Mucosa of rectum (tissue), 2 donors: ENCODE data around the gene KRT15.

Experiments
- H3K27ac ChIP-seq, 2 donors: one replicate each; pipeline ENCODE4 v1.7.0; 2013; ENCODE audit warnings: inconsistent platforms in 2 of 2, low read depth in 2 of 2, low read length in 2 of 2
- H3K27me3 ChIP-seq, 2 donors: one replicate each; pipeline ENCODE4 v1.7.0; 2013; ENCODE audit warnings: low read length in 2 of 2; ENCODE audit not compliant: control insufficient read depth in 2 of 2, insufficient read depth in 2 of 2
- H3K36me3 ChIP-seq, 2 donors: one replicate each; pipeline ENCODE4 v1.7.0; 2013; ENCODE audit warnings: low read length in 2 of 2; ENCODE audit not compliant: control insufficient read depth in 2 of 2, insufficient read depth in 2 of 2
- H3K4me1 ChIP-seq, 2 donors: one replicate each; pipeline ENCODE4 v1.7.0; 2013; ENCODE audit warnings: low read length in 2 of 2, mild to moderate bottlenecking in 1 of 2; ENCODE audit not compliant: control insufficient read depth in 2 of 2, insufficient read depth in 2 of 2
- H3K4me3 ChIP-seq, 2 donors: one replicate each; pipeline ENCODE4 v1.7.0; 2013; ENCODE audit warnings: low read length in 2 of 2
- H3K9ac ChIP-seq, 2 donors: one replicate each; pipeline ENCODE4 v1.7.0; 2013; ENCODE audit warnings: low read length in 2 of 2, low read depth in 1 of 2, mild to moderate bottlenecking in 1 of 2
- H3K9me3 ChIP-seq, 2 donors: one replicate each; pipeline ENCODE4 v1.7.0; 2013; ENCODE audit warnings: low read length in 2 of 2; ENCODE audit not compliant: control insufficient read depth in 2 of 2
- donor health status: healthy.
- donor health status: Normal muscosa, but diverticular disease.

The KRT15 gene

GRCh38 chr17:41537614-41537954 lies 18.9 kb upstream of the KRT15 start:
- H3K4me3 ChIP-seq, result no peak overlapping the region
- H3K36me3 ChIP-seq, result no peaks in the 10 kb centered on the region
- H3K4me1 ChIP-seq, result peaks cover 6 to 7% of the 10 kb centered on the region in 2 donors
- H3K27me3 ChIP-seq, result no peaks in the 10 kb centered on the region
- H3K9ac ChIP-seq, result no peak overlapping the region
- H3K27ac ChIP-seq, result no peak overlapping the region
- no peaks in the 10 kb centered on the region for H3K9me3 ChIP-seq

GRCh38 chr17:41536741-41537613 lies 18.3 kb upstream of the KRT15 start:
- Histone ChIP-seq H3K27ac (no peak overlapping the region), H3K4me3 (no peak overlapping the region), H3K9ac (no peak overlapping the region), H3K9me3 (no peaks in the 10 kb centered on the region), H3K36me3 (no peaks in the 10 kb centered on the region), H3K4me1 (peaks cover 6 to 7% of the 10 kb centered on the region in 2 donors), H3K27me3 (no peaks in the 10 kb centered on the region)

GRCh38 chr17:41535764-41536481 lies 17.2 kb upstream of the KRT15 start:
- Histone ChIP-seq H3K36me3 (no peaks in the 10 kb centered on the region), H3K27ac (no peak overlapping the region), H3K9ac (no peak overlapping the region), H3K9me3 (no peaks in the 10 kb centered on the region), H3K4me1 (peaks cover 7 to 9% of the 10 kb centered on the region in 2 donors), H3K27me3 (no peaks in the 10 kb centered on the region), H3K4me3 (no peak overlapping the region)

- Histone ChIP-seq H3K36me3 (no peaks in the 10 kb centered on the region), H3K4me1 (peaks cover 7 to 18% of the 10 kb centered on the region in 2 donors), H3K4me3 (no peak overlapping the region), H3K9ac (no peak overlapping the region), H3K27ac (no peak overlapping the region), H3K9me3 (no peaks in the 10 kb centered on the region), H3K27me3 (peaks cover 0 to 1% of the 10 kb centered on the region in 2 donors)
Measured at GRCh38 chr17:41534899-41535546, 16.3 kb upstream of the KRT15 start.

GRCh38 chr17:41533613-41534012 lies 14.9 kb upstream of the KRT15 start:
- H3K27me3 ChIP-seq, result peaks cover 0 to 7% of the 10 kb centered on the region in 2 donors

GRCh38 chr17:41532947-41533570 lies 14.4 kb upstream of the KRT15 start:
- H3K9ac ChIP-seq, result no peak overlapping the region
- H3K27me3 ChIP-seq, result peaks cover 2 to 7% of the 10 kb centered on the region in 2 donors
- H3K4me1 ChIP-seq, result peaks cover 16 to 30% of the 10 kb centered on the region in 2 donors
- no peak overlapping the region for H3K27ac ChIP-seq
- H3K4me3 ChIP-seq, result no peak overlapping the region
- no peaks in the 10 kb centered on the region for H3K36me3 ChIP-seq
- no peaks in the 10 kb centered on the region for H3K9me3 ChIP-seq

More at GRCh38 chr17:41533613-41534012, 14.9 kb upstream of the KRT15 start:
- no peak overlapping the region for H3K4me3 ChIP-seq
- H3K36me3 ChIP-seq, result no peaks in the 10 kb centered on the region
- no peak overlapping the region for H3K27ac ChIP-seq
- H3K4me1 ChIP-seq, result peaks cover 16 to 30% of the 10 kb centered on the region in 2 donors
- no peak overlapping the region for H3K9ac ChIP-seq
- no peaks in the 10 kb centered on the region for H3K9me3 ChIP-seq

- Histone ChIP-seq H3K9me3 (no peaks in the 10 kb centered on the region), H3K36me3 (no peaks in the 10 kb centered on the region), H3K4me3 (no peak overlapping the region), H3K27me3 (peaks cover 7 to 11% of the 10 kb centered on the region in 2 donors), H3K27ac (no peak overlapping the region), H3K4me1 (peaks cover 16 to 30% of the 10 kb centered on the region in 2 donors), H3K9ac (no peak overlapping the region)
Measured at GRCh38 chr17:41531993-41532392, 13.3 kb upstream of the KRT15 start.

GRCh38 chr17:41530062-41531048 lies 11.7 kb upstream of the KRT15 start:
- Histone ChIP-seq H3K9me3 (no peaks in the 10 kb centered on the region), H3K27ac (peak overlapping the region; percentile 92 to 97), H3K27me3 (peaks cover 7 to 11% of the 10 kb centered on the region in 2 donors), H3K36me3 (peaks cover 0 to under 1% of the 10 kb centered on the region in 2 donors), H3K4me3 (peak overlapping the region in 1 of 2 donors; percentile 6), H3K9ac (peak overlapping the region in 1 of 2 donors; percentile 99), H3K4me1 (peaks cover 13 to 27% of the 10 kb centered on the region in 2 donors)

GRCh38 chr17:41529491-41529915 lies 10.8 kb upstream of the KRT15 start:
- Histone ChIP-seq H3K9ac (peak overlapping the region; percentile 15 to 99), H3K27me3 (peaks cover 7 to 11% of the 10 kb centered on the region in 2 donors), H3K27ac (peak overlapping the region; percentile 92 to 97), H3K4me3 (peak overlapping the region in 1 of 2 donors; percentile 6), H3K36me3 (peaks cover 0 to 9% of the 10 kb centered on the region in 2 donors), H3K4me1 (peaks cover 15 to 35% of the 10 kb centered on the region in 2 donors), H3K9me3 (no peaks in the 10 kb centered on the region)
